ENCODE data around the gene AKAP13.

AKAP13 gene

DNA sequence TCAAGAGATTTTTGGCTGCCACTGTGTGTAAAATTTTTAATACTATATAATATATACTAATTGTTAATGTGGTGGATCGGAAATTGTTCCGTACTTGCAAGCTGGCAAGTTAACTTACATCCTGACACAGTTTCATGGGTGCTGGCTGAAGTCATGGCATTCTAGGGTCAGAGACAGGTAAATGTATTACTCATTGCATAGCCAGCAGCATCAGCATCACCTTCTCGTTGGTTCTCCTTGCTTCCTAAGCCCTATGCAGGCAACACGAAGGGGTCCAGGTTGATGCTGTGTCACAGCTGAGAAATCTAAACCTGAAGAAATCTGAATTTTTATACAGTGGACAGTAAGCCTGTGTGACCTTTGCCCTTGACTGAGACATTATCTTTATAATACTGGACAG lies 251.6 kb downstream of the AKAP13 start:
- TF ChIP-seq, protein P1, sequence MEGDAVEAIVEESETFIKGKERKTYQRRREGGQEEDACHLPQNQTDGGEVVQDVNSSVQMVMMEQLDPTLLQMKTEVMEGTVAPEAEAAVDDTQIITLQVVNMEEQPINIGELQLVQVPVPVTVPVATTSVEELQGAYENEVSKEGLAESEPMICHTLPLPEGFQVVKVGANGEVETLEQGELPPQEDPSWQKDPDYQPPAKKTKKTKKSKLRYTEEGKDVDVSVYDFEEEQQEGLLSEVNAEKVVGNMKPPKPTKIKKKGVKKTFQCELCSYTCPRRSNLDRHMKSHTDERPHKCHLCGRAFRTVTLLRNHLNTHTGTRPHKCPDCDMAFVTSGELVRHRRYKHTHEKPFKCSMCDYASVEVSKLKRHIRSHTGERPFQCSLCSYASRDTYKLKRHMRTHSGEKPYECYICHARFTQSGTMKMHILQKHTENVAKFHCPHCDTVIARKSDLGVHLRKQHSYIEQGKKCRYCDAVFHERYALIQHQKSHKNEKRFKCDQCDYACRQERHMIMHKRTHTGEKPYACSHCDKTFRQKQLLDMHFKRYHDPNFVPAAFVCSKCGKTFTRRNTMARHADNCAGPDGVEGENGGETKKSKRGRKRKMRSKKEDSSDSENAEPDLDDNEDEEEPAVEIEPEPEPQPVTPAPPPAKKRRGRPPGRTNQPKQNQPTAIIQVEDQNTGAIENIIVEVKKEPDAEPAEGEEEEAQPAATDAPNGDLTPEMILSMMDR (IDR thresholded peaks at IDR 0.05; ENCODE audit: insufficient read depth, low read length, missing control alignments): no peak
- POLR2A ChIA-PET: no interaction called here
- no peak overlapping the region for H3K4me3 ChIP-seq (ENCODE audit: low read depth, low read length)
- CTCF ChIA-PET: no interaction called here
- DNase-seq (ENCODE audit: low read depth, low spot score): no peak

- ChIA-PET CTCF (interaction anchor here (1.4 kb wide), 1 partner anchor 9 kb away, joined by 4 read pairs; no protein-coding TSS in a partner anchor), POLR2A (no interaction called here)
- no peak overlapping the region for H3K4me3 ChIP-seq (ENCODE audit: low read depth, low read length)
- no peak for DNase-seq (ENCODE audit: low read depth, low spot score)
- TF ChIP-seq, protein P1 (IDR thresholded peaks at IDR 0.05; ENCODE audit: insufficient read depth, low read length, missing control alignments): no peak
Observed at GRCh38 chr15:85633859-85634258, 253.5 kb downstream of the AKAP13 start.

GRCh38 chr15:85636351-85636750 lies 255.9 kb downstream of the AKAP13 start:
- POLR2A ChIA-PET: no interaction called here
- TF ChIP-seq, protein P1 (IDR thresholded peaks at IDR 0.05; ENCODE audit: insufficient read depth, low read length, missing control alignments): no peak
- no peak for DNase-seq (ENCODE audit: low read depth, low spot score)
- no peak overlapping the region for H3K4me3 ChIP-seq (ENCODE audit: low read depth, low read length)
- CTCF ChIA-PET: no interaction called here

- ChIA-PET CTCF (interaction anchor here (0.9 to 1.4 kb wide), 4 partner anchors 12 to 343 kb away, joined by 3 to 4 read pairs (median 4); no protein-coding TSS in a partner anchor), POLR2A (no interaction called here)
- DNase-seq (ENCODE audit: low read depth, low spot score): no peak
- H3K4me3 ChIP-seq (ENCODE audit: low read depth, low read length): no peak overlapping the region
- TF ChIP-seq, protein P1 (IDR thresholded peaks at IDR 0.05; ENCODE audit: insufficient read depth, low read length, missing control alignments): no peak
Observed at GRCh38 chr15:85639752-85640381, 259.5 kb downstream of the AKAP13 start.

- TF ChIP-seq, protein P1 (IDR thresholded peaks at IDR 0.05; ENCODE audit: insufficient read depth, low read length, missing control alignments): no peak
- ChIA-PET CTCF (no interaction called here), POLR2A (no interaction called here)
- no peak for DNase-seq (ENCODE audit: low read depth, low spot score)
- H3K4me3 ChIP-seq (ENCODE audit: low read depth, low read length): no peak overlapping the region
Observed at GRCh38 chr15:85642065-85642692, 261.8 kb downstream of the AKAP13 start.

GRCh38 chr15:85642693-85643066 lies 262.3 kb downstream of the AKAP13 start:
- DNase-seq (ENCODE audit: low read depth, low spot score): no peak
- TF ChIP-seq, protein P1 (IDR thresholded peaks at IDR 0.05; ENCODE audit: insufficient read depth, low read length, missing control alignments): no peak
- ChIA-PET CTCF (no interaction called here), POLR2A (no interaction called here)
- no peak overlapping the region for H3K4me3 ChIP-seq (ENCODE audit: low read depth, low read length)
